ENCODE results near the gene ERFE. TPM values are rescaled to one million over a fixed set of nuclear protein-coding genes. Genes with fewer than 3 reads are reported as not detected.

Gene ERFE
- polyA plus RNA-seq, 1 donor from 2014 or later = not detected

GRCh38 chr2:238187618-238188548 lies 29.1 kb downstream of the ERFE start:
- Histone ChIP-seq H3K4me2 (ENCODE audit: low read length) (no peak overlapping the region), H3K9me2 (ENCODE audit: insufficient read depth, low read length) (no peaks in the 10 kb centered on the region), H3K4me3 (ENCODE audit: low read length) (no peak overlapping the region), H3K9ac (ENCODE audit: low read length) (no peak overlapping the region), H3K9me3 (ENCODE audit: low read length) (no peaks in the 10 kb centered on the region), H2AFZ (ENCODE audit: low read depth, low read length) (no peak overlapping the region), H3K27ac (ENCODE audit: low read length) (no peak overlapping the region), H3K27me3 (ENCODE audit: insufficient read depth, low read depth, low read length) (no peaks in the 10 kb centered on the region), H4K20me1 (ENCODE audit: insufficient read depth) (no peaks in the 10 kb centered on the region), H3K79me2 (replicated peaks; ENCODE audit: insufficient read depth, low read length) (no peaks in the 10 kb centered on the region), H3K36me3 (ENCODE audit: insufficient read depth, low read length) (peaks cover 8% of the 10 kb centered on the region), H3F3A (ENCODE audit: insufficient read depth, low read length, poor library complexity, severe bottlenecking) (no peaks in the 10 kb centered on the region)
- TF ChIP-seq MXI1 (conservative IDR thresholded peaks at IDR 0.05; ENCODE audit: poor library complexity, severe bottlenecking) (no peak), EZH2 (IDR thresholded peaks at IDR 0.05; ENCODE audit: borderline replicate concordance, insufficient read depth, low read length, poor library complexity, severe bottlenecking) (no peak), REST (IDR thresholded peaks at IDR 0.05; ENCODE audit: borderline replicate concordance) (no peak), SMC3 (conservative IDR thresholded peaks at IDR 0.05; ENCODE audit: poor library complexity) (no peak), EP300 (conservative IDR thresholded peaks at IDR 0.05; ENCODE audit: poor library complexity, severe bottlenecking) (no peak), TAF1 (IDR thresholded peaks at IDR 0.05; ENCODE audit: low read depth) (no peak), RAD21 (conservative IDR thresholded peaks at IDR 0.05) (no peak), CTCF (IDR thresholded peaks at IDR 0.05; ENCODE audit: poor library complexity, severe bottlenecking) (no peak), POLR2AphosphoS5 (IDR thresholded peaks at IDR 0.05) (no peak)

GRCh38 chr2:238190445-238190844 lies 31.7 kb downstream of the ERFE start:
- Histone ChIP-seq H2AFZ (ENCODE audit: low read depth, low read length) (no peak overlapping the region), H3K79me2 (replicated peaks; ENCODE audit: insufficient read depth, low read length) (peaks cover 6% of the 10 kb centered on the region), H3F3A (ENCODE audit: insufficient read depth, low read length, poor library complexity, severe bottlenecking) (no peaks in the 10 kb centered on the region), H3K27me3 (ENCODE audit: insufficient read depth, low read depth, low read length) (no peaks in the 10 kb centered on the region), H4K20me1 (ENCODE audit: insufficient read depth) (no peaks in the 10 kb centered on the region), H3K27ac (ENCODE audit: low read length) (no peak overlapping the region), H3K9me3 (ENCODE audit: low read length) (no peaks in the 10 kb centered on the region), H3K4me2 (ENCODE audit: low read length) (no peak overlapping the region), H3K9me2 (ENCODE audit: insufficient read depth, low read length) (no peaks in the 10 kb centered on the region), H3K9ac (ENCODE audit: low read length) (no peak overlapping the region), H3K36me3 (ENCODE audit: insufficient read depth, low read length) (peaks cover 4% of the 10 kb centered on the region), H3K4me3 (ENCODE audit: low read length) (no peak overlapping the region)
- TF ChIP-seq CTCF (IDR thresholded peaks at IDR 0.05; ENCODE audit: poor library complexity, severe bottlenecking) (no peak), RAD21 (conservative IDR thresholded peaks at IDR 0.05) (no peak), EZH2 (IDR thresholded peaks at IDR 0.05; ENCODE audit: borderline replicate concordance, insufficient read depth, low read length, poor library complexity, severe bottlenecking) (no peak), TAF1 (IDR thresholded peaks at IDR 0.05; ENCODE audit: low read depth) (no peak), EP300 (conservative IDR thresholded peaks at IDR 0.05; ENCODE audit: poor library complexity, severe bottlenecking) (no peak), SMC3 (conservative IDR thresholded peaks at IDR 0.05; ENCODE audit: poor library complexity) (no peak), POLR2AphosphoS5 (IDR thresholded peaks at IDR 0.05) (no peak), MXI1 (conservative IDR thresholded peaks at IDR 0.05; ENCODE audit: poor library complexity, severe bottlenecking) (no peak), REST (IDR thresholded peaks at IDR 0.05; ENCODE audit: borderline replicate concordance) (no peak)

Data from neural cell (in vitro differentiated cells).